GM21529 (cell line): ENCODE measurements around the gene OBSL1.

Experiments
- ATAC-seq: cut with Tn5 transposase; IDR thresholded peaks from one replicate; pipeline ENCODE4 v1.9.1; 2021; ENCODE audit not compliant: unreplicated experiment

Gene OBSL1

GRCh38 chr2:219571311-219572236 is at the start of gene OBSL1:
OBSL1 (minus strand) TSS chr2:219571539; CDS start chr2:219571232, 307 bp downstream.
- no peak for ATAC-seq

- no peak for ATAC-seq
Observed at GRCh38 chr2:219620546-219620945, 49.2 kb upstream of the OBSL1 start.

- ATAC-seq = no peak
Observed at GRCh38 chr2:219619235-219619634, 47.9 kb upstream of the OBSL1 start.

- ATAC-seq = no peak
Observed at GRCh38 chr2:219618733-219619122, 47.4 kb upstream of the OBSL1 start.

GRCh38 chr2:219616550-219616949 is 45.2 kb upstream of the OBSL1 start:
- no peak for ATAC-seq

GRCh38 chr2:219615894-219616293 is 44.6 kb upstream of the OBSL1 start:
- no peak for ATAC-seq

- no peak for ATAC-seq
Observed at GRCh38 chr2:219615036-219615435, 43.7 kb upstream of the OBSL1 start.

GRCh38 chr2:219614076-219614860 is 42.9 kb upstream of the OBSL1 start:
- ATAC-seq = no peak

GRCh38 chr2:219613461-219614070 is 42.2 kb upstream of the OBSL1 start:
- no peak for ATAC-seq

GRCh38 chr2:219612577-219613286 is 41.4 kb upstream of the OBSL1 start:
- no peak for ATAC-seq

GRCh38 chr2:219611866-219612576 is 40.7 kb upstream of the OBSL1 start:
- ATAC-seq = no peak

GRCh38 chr2:219611306-219611705 is 40.0 kb upstream of the OBSL1 start:
- no peak for ATAC-seq

GRCh38 chr2:219609149-219609750 is 37.9 kb upstream of the OBSL1 start:
- no peak for ATAC-seq

GRCh38 chr2:219608399-219608964 is 37.1 kb upstream of the OBSL1 start:
- no peak for ATAC-seq

- ATAC-seq = no peak
Observed at GRCh38 chr2:219607931-219608330, 36.6 kb upstream of the OBSL1 start.

GRCh38 chr2:219605607-219605954 is 34.2 kb upstream of the OBSL1 start:
- ATAC-seq = no peak

GRCh38 chr2:219603771-219604170 is 32.4 kb upstream of the OBSL1 start:
- ATAC-seq = no peak

- no peak for ATAC-seq
Observed at GRCh38 chr2:219598308-219599078, 27.2 kb upstream of the OBSL1 start.
